GM18511 (cell line): ENCODE results near the gene CHRNB1.

Experiments
- ATAC-seq: cut with Tn5 transposase; IDR thresholded peaks from one replicate; pipeline ENCODE4 v1.9.1; 2021; ENCODE audit warnings: mild to moderate bottlenecking, moderate library complexity; ENCODE audit not compliant: unreplicated experiment

The CHRNB1 gene

GRCh38 chr17:7414837-7415236 lies 30.0 kb upstream of the CHRNB1 start:
- no peak for ATAC-seq

GRCh38 chr17:7415784-7416183 lies 29.1 kb upstream of the CHRNB1 start:
- ATAC-seq: no peak

- no peak for ATAC-seq
Measured at GRCh38 chr17:7416323-7416722, 28.5 kb upstream of the CHRNB1 start.

GRCh38 chr17:7417056-7417655 lies 27.7 kb upstream of the CHRNB1 start:
- no peak for ATAC-seq

GRCh38 chr17:7418472-7419152 lies 26.2 kb upstream of the CHRNB1 start:
- ATAC-seq: no peak

- no peak for ATAC-seq
Measured at GRCh38 chr17:7419819-7420610, 24.8 kb upstream of the CHRNB1 start, which contains the start of gene SPEM1. Gene SPEM1 (plus strand): TSS chr17:7420324. CDS start chr17:7420385, 61 bp downstream.

- no peak for ATAC-seq
Measured at GRCh38 chr17:7421186-7421585, 23.7 kb upstream of the CHRNB1 start.

GRCh38 chr17:7423679-7424078 lies 21.2 kb upstream of the CHRNB1 start:
- ATAC-seq: no peak

GRCh38 chr17:7425316-7425715 lies 19.5 kb upstream of the CHRNB1 start, which contains the start of gene SPEM2:
Gene SPEM2 (plus strand): TSS chr17:7425616. CDS start chr17:7425689, 73 bp downstream.
- no peak for ATAC-seq

- no peak for ATAC-seq
Measured at GRCh38 chr17:7425756-7426155, 19.1 kb upstream of the CHRNB1 start.

GRCh38 chr17:7426203-7426863 lies 18.5 kb upstream of the CHRNB1 start:
- ATAC-seq: no peak

- no peak for ATAC-seq
Measured at GRCh38 chr17:7426896-7427489, 17.9 kb upstream of the CHRNB1 start.

GRCh38 chr17:7427549-7427948 lies 17.3 kb upstream of the CHRNB1 start:
- no peak for ATAC-seq

GRCh38 chr17:7428557-7428956 lies 16.3 kb upstream of the CHRNB1 start, which contains the start of gene SPEM3:
Gene SPEM3 (plus strand): TSS chr17:7428857. CDS start chr17:7428903, 46 bp downstream.
- no peak for ATAC-seq

GRCh38 chr17:7429722-7430121 lies 15.1 kb upstream of the CHRNB1 start:
- no peak for ATAC-seq

- ATAC-seq: no peak
Measured at GRCh38 chr17:7431231-7431630, 13.6 kb upstream of the CHRNB1 start.

- ATAC-seq: no peak
Measured at GRCh38 chr17:7432296-7432695, 12.6 kb upstream of the CHRNB1 start.

- ATAC-seq: peak; percentile 27
Measured at GRCh38 chr17:7435676-7436555, 8.9 kb upstream of the CHRNB1 start.

- ATAC-seq: no peak
Measured at GRCh38 chr17:7436556-7437368, 8.1 kb upstream of the CHRNB1 start.
